ENCODE data around the gene ZNF407.

DNA sequence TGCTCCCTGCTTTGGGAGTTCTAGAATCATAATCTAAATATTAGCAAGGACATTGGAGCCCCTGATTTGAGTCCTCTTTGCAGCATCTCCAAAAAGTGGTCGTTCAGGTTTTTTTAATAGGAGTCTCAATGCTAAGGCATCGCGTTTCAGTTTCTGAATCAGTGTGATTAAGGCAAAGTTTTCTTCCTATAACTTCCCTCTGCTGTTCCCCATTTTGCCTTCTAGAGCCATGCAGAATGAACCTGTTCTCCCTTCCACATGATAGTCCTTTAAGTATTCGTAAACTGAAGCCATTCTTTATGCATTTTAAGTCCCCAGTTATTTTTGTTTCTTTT lies 451.8 kb downstream of the ZNF407 start:
- TF ChIP-seq, protein P1, sequence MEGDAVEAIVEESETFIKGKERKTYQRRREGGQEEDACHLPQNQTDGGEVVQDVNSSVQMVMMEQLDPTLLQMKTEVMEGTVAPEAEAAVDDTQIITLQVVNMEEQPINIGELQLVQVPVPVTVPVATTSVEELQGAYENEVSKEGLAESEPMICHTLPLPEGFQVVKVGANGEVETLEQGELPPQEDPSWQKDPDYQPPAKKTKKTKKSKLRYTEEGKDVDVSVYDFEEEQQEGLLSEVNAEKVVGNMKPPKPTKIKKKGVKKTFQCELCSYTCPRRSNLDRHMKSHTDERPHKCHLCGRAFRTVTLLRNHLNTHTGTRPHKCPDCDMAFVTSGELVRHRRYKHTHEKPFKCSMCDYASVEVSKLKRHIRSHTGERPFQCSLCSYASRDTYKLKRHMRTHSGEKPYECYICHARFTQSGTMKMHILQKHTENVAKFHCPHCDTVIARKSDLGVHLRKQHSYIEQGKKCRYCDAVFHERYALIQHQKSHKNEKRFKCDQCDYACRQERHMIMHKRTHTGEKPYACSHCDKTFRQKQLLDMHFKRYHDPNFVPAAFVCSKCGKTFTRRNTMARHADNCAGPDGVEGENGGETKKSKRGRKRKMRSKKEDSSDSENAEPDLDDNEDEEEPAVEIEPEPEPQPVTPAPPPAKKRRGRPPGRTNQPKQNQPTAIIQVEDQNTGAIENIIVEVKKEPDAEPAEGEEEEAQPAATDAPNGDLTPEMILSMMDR (IDR thresholded peaks at IDR 0.05): no peak
- no peak for TF ChIP-seq POLR2A (IDR thresholded peaks at IDR 0.05)

Measured in testis (tissue), 2 donors.